GM13976 (cell line): ENCODE data around the gene PREX1.

Source experiments
- DNase-seq: peaks from one replicate; pipeline ENCODE4 v3.0.0; 2012; ENCODE audit warnings: low spot score
- CTCF ChIP-seq: IDR thresholded peaks from 2 replicates; pipeline ENCODE4 v1.5.1; 2012; ENCODE audit warnings: borderline replicate concordance, mild to moderate bottlenecking; ENCODE audit not compliant: insufficient read depth; ENCODE audit errors: extremely low read depth, missing control alignments, control extremely low read depth
- in situ Hi-C: fragments of 300-500 bp; cut with MboI; formaldehyde crosslinking; loops from one replicate; pipeline ENCODE4 v1.12.0; 2022; ENCODE audit warnings: low sequenced_read_pairs, mixed read lengths, inconsistent platforms; ENCODE audit not compliant: unreplicated experiment

PREX1 gene

GRCh38 chr20:48805716-48806115 is 22.1 kb downstream of the PREX1 start:
- in situ Hi-C loops = no loop called here
- no peak for TF ChIP-seq CTCF
- no peak for DNase-seq

DNA sequence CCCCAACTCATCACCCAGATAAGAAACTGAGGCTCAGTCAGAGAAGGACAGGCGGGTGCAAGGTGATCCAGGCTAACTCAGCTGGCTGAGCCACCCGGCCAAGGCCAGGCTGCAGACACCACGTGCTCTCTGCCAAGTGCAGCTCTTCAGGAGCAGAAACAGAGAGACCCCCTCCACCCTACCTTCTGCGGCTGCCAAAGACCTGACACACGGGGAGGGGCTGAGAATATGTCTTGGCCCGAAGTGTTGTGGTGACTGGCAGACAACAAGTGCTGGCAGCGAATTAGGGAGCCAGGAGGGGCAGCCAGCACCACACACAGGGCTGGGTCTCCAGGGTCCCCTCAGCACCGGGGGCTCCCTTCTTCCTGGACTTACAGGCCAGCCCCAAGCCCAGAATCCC is 22.5 kb downstream of the PREX1 start:
- TF ChIP-seq CTCF = no peak
- no peak for DNase-seq

DNA sequence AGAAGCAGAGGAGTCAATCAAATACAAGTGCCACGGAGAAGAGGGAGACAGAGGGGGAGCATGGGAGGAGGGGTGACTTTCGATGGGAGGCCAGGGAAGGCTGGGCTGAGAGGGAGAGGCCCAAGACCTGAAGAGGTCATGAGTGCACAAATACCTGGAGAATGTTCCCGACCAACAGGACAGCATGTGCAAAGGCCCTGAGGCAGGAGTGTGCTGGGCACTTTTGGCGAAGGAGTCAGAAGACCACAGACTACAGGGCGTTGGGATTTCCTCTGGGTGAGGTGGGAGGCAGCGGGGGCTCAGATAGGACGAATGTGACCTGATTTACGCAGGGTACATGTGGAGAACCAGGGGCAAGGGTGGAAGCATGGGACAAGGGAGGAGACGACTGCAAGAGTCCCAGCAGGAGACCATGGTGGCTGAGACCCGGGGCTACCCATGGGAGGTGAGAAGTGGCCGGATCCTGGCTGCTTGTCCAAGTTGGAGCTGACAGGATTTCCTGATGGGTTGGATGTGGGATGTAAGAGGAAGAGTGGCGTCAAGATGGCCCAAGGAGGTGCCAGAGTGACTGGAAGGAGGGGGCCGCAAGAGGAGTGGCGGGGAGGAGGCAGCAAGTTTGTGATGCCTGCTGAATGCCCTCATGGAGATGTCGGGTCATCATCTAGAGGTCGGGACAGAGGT is 23.4 kb downstream of the PREX1 start:
- DNase-seq = no peak
- no peak for TF ChIP-seq CTCF
- in situ Hi-C loops = no loop called here

More for the DNA sequence above, 22.5 kb downstream of the PREX1 start:
- in situ Hi-C loops = no loop called here

DNA sequence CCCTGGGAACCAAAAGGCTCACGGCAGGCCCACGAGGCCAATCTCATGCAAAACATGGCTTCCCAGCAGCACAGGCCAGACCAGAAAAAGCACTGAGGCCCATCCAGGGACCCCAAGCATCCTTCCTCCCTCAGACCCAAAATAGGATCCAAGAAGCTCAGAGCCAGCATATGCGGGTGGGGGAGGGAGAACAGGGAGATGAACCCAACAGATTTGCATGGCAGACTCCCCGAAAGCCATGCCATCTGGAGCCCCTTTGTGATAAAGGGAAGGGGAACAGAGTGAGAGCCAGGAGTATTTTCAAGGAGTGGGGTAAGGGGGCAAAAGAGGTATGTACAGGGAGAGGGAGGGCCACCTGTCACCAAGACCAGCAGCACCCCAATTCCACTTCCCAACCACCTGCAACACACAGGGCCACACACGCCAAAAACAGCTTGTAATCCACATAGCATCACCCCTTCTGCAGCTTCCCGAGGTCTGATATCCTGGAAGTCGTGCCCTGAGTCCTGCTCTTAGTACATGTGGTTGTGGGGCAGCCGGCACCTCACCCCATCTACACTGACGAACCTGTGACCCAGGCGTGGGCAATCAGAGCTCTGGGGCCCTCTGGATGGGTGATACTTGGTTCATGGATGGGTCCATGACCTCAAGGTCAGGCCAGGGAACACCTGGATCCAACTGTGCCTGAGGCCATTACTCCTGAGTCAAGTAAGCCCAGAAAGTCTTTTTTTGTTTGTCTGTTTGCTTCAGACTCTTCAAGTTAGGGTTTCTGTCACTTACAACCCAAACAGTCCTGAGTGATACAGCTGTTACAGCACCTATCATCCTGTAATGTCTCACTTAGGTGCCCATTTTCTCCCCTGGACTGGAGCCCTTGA is 24.4 kb downstream of the PREX1 start:
- in situ Hi-C loops = no loop called here
- no peak for DNase-seq
- no peak for TF ChIP-seq CTCF

- DNase-seq = no peak
- no peak for TF ChIP-seq CTCF
- in situ Hi-C loops = no loop called here
These were observed 25.2 kb downstream of the PREX1 start for GRCh38 chr20:48802647-48803046.

DNA sequence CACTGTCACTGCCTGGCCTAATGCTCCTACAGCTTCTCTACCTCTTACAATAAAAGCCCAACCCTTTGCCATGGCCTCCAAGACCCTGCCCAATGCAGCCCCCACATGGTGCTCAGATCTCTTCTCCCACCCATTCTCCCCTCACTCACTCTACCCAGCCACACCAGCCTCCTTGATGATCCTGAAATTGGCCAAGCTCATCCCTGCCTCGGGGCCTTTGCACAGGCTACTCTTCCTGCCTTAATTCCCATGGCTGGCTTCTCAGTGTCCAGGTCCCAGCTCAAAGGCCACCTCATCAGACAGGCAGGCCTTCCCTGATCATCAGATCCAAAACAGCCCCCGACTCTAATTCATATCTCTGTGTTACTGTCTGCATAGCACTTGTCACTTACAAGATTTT is 25.6 kb downstream of the PREX1 start:
- no peak for DNase-seq
- TF ChIP-seq CTCF = no peak
- in situ Hi-C loops = no loop called here

- no peak for TF ChIP-seq CTCF
- no peak for DNase-seq
- in situ Hi-C loops = no loop called here
These were observed 26.6 kb downstream of the PREX1 start for GRCh38 chr20:48801197-48801596.
